ENCODE data around the gene C17orf100.

C17orf100 gene

DNA sequence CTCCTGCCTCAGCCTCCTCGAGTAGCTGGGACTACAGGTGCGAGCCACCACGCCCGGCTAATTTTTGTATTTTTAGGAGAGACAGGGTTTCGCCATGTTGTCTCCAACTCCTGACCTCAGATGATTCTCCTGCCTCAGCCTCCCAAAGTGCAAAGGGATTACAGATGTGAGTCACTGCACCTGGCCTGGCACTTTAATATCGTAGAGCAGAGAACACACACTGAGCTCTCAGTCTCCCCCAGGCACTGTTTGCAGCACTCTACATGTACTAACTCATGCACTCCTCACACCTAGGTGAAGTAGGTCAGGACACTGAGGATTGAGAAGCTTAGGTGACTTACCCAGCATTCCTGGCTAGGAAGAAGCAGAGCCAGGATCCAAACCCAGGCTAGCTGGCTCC lies 15.0 kb downstream of the C17orf100 start:
- Histone ChIP-seq H3K9ac (ENCODE audit: low read depth, low read length, poor library complexity, severe bottlenecking) (no peak overlapping the region), H3K27me3 (ENCODE audit: insufficient read depth, low read length, poor library complexity, severe bottlenecking) (no peaks in the 10 kb centered on the region), H3K9me3 (ENCODE audit: insufficient read depth, low read depth, low read length) (no peaks in the 10 kb centered on the region), H4K20me1 (ENCODE audit: insufficient read depth, low read length, poor library complexity, severe bottlenecking) (no peaks in the 10 kb centered on the region), H3K4me1 (ENCODE audit: insufficient read depth, low read length, poor library complexity, severe bottlenecking) (peaks cover 5% of the 10 kb centered on the region), H2AFZ (ENCODE audit: low read length) (no peak overlapping the region), H3K9me2 (replicated peaks; ENCODE audit: low read depth, low read length) (no peaks in the 10 kb centered on the region), H3K4me2 (ENCODE audit: low read depth, low read length, poor library complexity, severe bottlenecking) (no peak overlapping the region), H3F3A (ENCODE audit: low read depth) (no peaks in the 10 kb centered on the region), H3K36me3 (ENCODE audit: insufficient read depth, low read length) (no peaks in the 10 kb centered on the region), H3K79me2 (ENCODE audit: insufficient read depth, low read length) (no peaks in the 10 kb centered on the region), H3K4me3 (ENCODE audit: low read length, poor library complexity, severe bottlenecking) (no peak overlapping the region)
- TF ChIP-seq EZH2phosphoT487 (IDR thresholded peaks at IDR 0.05; ENCODE audit: borderline replicate concordance) (no peak), CTCF (conservative IDR thresholded peaks at IDR 0.05; ENCODE audit: low read length) (no peak)

DNA sequence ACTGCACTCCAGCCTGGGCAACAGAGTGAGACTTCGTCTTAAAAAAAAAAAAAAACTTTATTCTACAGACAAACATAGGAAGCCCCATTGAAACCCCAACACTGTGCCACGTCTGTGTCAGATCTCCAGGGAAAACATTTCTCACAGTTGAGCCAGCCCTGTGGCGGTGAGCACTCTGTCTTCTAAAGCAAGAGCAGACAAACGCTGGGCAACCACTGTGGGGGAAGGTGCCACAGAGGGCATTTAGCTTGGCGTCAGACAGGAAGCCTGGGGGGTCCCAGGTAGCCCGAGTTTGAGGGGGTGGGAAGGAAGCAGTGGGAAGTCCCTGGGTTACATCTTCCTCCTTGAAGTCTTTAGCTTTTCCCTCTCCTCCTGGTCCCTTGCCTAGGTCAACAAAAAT lies 16.0 kb downstream of the C17orf100 start:
- TF ChIP-seq EZH2phosphoT487 (IDR thresholded peaks at IDR 0.05; ENCODE audit: borderline replicate concordance) (no peak), CTCF (conservative IDR thresholded peaks at IDR 0.05; ENCODE audit: low read length) (no peak)
- Histone ChIP-seq H3K4me3 (ENCODE audit: low read length, poor library complexity, severe bottlenecking) (no peak overlapping the region), H3K4me1 (ENCODE audit: insufficient read depth, low read length, poor library complexity, severe bottlenecking) (peaks cover 5% of the 10 kb centered on the region), H3K79me2 (ENCODE audit: insufficient read depth, low read length) (no peaks in the 10 kb centered on the region), H3K36me3 (ENCODE audit: insufficient read depth, low read length) (no peaks in the 10 kb centered on the region), H3K9me3 (ENCODE audit: insufficient read depth, low read depth, low read length) (no peaks in the 10 kb centered on the region), H3K9me2 (replicated peaks; ENCODE audit: low read depth, low read length) (no peaks in the 10 kb centered on the region), H4K20me1 (ENCODE audit: insufficient read depth, low read length, poor library complexity, severe bottlenecking) (no peaks in the 10 kb centered on the region), H3F3A (ENCODE audit: low read depth) (no peaks in the 10 kb centered on the region), H2AFZ (ENCODE audit: low read length) (no peak overlapping the region), H3K9ac (ENCODE audit: low read depth, low read length, poor library complexity, severe bottlenecking) (no peak overlapping the region), H3K27me3 (ENCODE audit: insufficient read depth, low read length, poor library complexity, severe bottlenecking) (no peaks in the 10 kb centered on the region), H3K4me2 (ENCODE audit: low read depth, low read length, poor library complexity, severe bottlenecking) (no peak overlapping the region)

DNA sequence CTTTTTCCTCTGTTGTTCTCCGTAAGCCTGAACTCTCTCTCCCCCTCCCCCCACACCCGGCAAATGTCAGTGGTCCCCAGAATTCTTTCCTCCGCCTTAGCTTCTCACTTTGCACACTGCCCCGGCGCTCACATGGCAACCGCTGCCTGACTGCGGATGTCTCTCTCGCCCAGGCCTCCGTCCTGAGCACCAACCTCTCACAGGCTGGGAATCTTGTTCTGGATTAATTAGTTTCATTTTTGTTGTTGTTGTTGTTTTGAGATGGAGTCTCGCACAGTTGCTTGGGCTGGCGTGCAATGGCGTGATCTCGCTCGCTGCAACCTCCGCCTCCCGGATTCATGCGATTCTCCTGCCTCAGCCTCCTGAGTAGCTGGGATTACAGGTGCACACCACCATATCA lies 16.7 kb downstream of the C17orf100 start:
- Histone ChIP-seq H4K20me1 (ENCODE audit: insufficient read depth, low read length, poor library complexity, severe bottlenecking) (no peaks in the 10 kb centered on the region), H3F3A (ENCODE audit: low read depth) (no peaks in the 10 kb centered on the region), H3K9me3 (ENCODE audit: insufficient read depth, low read depth, low read length) (no peaks in the 10 kb centered on the region), H3K4me2 (ENCODE audit: low read depth, low read length, poor library complexity, severe bottlenecking) (no peak overlapping the region), H3K27me3 (ENCODE audit: insufficient read depth, low read length, poor library complexity, severe bottlenecking) (no peaks in the 10 kb centered on the region), H3K36me3 (ENCODE audit: insufficient read depth, low read length) (no peaks in the 10 kb centered on the region), H3K79me2 (ENCODE audit: insufficient read depth, low read length) (no peaks in the 10 kb centered on the region), H2AFZ (ENCODE audit: low read length) (no peak overlapping the region), H3K9ac (ENCODE audit: low read depth, low read length, poor library complexity, severe bottlenecking) (no peak overlapping the region), H3K4me1 (ENCODE audit: insufficient read depth, low read length, poor library complexity, severe bottlenecking) (peaks cover 5% of the 10 kb centered on the region), H3K9me2 (replicated peaks; ENCODE audit: low read depth, low read length) (no peaks in the 10 kb centered on the region), H3K4me3 (ENCODE audit: low read length, poor library complexity, severe bottlenecking) (no peak overlapping the region)
- no peak for TF ChIP-seq EZH2phosphoT487 (IDR thresholded peaks at IDR 0.05; ENCODE audit: borderline replicate concordance)
- no peak for TF ChIP-seq CTCF (conservative IDR thresholded peaks at IDR 0.05; ENCODE audit: low read length)
